ENCODE data around the gene GOPC.
"Not testable (repeated sequence)": the region's sequence is repeated elsewhere in the genome, so short reads cannot be mapped to it uniquely, and the experiment has no call there.

The GOPC gene

DNA sequence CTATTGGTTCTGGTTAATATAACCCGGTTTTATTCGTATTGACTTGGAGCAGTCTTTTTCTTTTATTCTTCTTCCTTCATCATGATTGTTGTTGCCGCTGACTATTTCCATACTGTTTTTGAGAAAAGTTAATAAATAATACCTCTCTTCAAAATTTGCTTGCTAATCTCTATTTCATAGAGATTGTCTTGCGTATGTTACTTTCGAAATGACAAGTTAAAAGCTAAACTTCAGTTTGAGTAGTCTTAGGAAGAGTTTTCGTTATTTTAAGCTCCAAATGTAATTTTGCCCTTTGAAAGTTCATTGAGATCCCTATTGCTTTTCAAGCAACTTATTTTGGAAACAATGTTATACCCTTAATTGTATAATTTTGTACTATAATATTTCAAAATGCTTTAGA lies 83.4 kb downstream of the GOPC start:
- H3K4me3 ChIP-seq (ENCODE audit: low read length): no peak overlapping the region
- no peaks in the 10 kb centered on the region for H4K20me1 ChIP-seq (ENCODE audit: control insufficient read depth, insufficient read depth, low read depth, low read length)
- no peak overlapping the region for H3K4me2 ChIP-seq (ENCODE audit: low read length)
- TF ChIP-seq, protein P1, sequence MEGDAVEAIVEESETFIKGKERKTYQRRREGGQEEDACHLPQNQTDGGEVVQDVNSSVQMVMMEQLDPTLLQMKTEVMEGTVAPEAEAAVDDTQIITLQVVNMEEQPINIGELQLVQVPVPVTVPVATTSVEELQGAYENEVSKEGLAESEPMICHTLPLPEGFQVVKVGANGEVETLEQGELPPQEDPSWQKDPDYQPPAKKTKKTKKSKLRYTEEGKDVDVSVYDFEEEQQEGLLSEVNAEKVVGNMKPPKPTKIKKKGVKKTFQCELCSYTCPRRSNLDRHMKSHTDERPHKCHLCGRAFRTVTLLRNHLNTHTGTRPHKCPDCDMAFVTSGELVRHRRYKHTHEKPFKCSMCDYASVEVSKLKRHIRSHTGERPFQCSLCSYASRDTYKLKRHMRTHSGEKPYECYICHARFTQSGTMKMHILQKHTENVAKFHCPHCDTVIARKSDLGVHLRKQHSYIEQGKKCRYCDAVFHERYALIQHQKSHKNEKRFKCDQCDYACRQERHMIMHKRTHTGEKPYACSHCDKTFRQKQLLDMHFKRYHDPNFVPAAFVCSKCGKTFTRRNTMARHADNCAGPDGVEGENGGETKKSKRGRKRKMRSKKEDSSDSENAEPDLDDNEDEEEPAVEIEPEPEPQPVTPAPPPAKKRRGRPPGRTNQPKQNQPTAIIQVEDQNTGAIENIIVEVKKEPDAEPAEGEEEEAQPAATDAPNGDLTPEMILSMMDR (IDR thresholded peaks at IDR 0.05; ENCODE audit: low read depth, low read length, poor library complexity, severe bottlenecking): no peak
- TF ChIP-seq EZH2phosphoT487 (IDR thresholded peaks at IDR 0.05; ENCODE audit: borderline replicate concordance, low read length): no peak
- H3K36me3 ChIP-seq (ENCODE audit: control insufficient read depth, low read length): no peaks in the 10 kb centered on the region
- H3K4me1 ChIP-seq (ENCODE audit: control insufficient read depth, low read length): no peaks in the 10 kb centered on the region
- H3K79me2 ChIP-seq (ENCODE audit: control insufficient read depth, low read length): no peaks in the 10 kb centered on the region
- H3K9me3 ChIP-seq (ENCODE audit: control insufficient read depth, insufficient read depth, low read length): no peaks in the 10 kb centered on the region
- H3F3A ChIP-seq (ENCODE audit: control insufficient read depth, insufficient read depth): no peaks in the 10 kb centered on the region
- H3K9me2 ChIP-seq (replicated peaks; ENCODE audit: control insufficient read depth, low read length): no peaks in the 10 kb centered on the region
- no peaks in the 10 kb centered on the region for H3K27me3 ChIP-seq (ENCODE audit: control insufficient read depth, low read length)
- H3K27ac ChIP-seq (ENCODE audit: low read depth, low read length): no peak overlapping the region

GRCh38 chr6:117517995-117518394 lies 84.3 kb downstream of the GOPC start:
- not testable (repeated sequence) for H3K27me3 ChIP-seq (ENCODE audit: control insufficient read depth, low read length); H4K20me1 ChIP-seq (ENCODE audit: control insufficient read depth, insufficient read depth, low read depth, low read length); H3K36me3 ChIP-seq (ENCODE audit: control insufficient read depth, low read length); H3K9me2 ChIP-seq (replicated peaks; ENCODE audit: control insufficient read depth, low read length); H3K4me2 ChIP-seq (ENCODE audit: low read length); H3F3A ChIP-seq (ENCODE audit: control insufficient read depth, insufficient read depth); H3K79me2 ChIP-seq (ENCODE audit: control insufficient read depth, low read length); H3K9me3 ChIP-seq (ENCODE audit: control insufficient read depth, insufficient read depth, low read length); H3K27ac ChIP-seq (ENCODE audit: low read depth, low read length); H3K4me1 ChIP-seq (ENCODE audit: control insufficient read depth, low read length); H3K4me3 ChIP-seq (ENCODE audit: low read length)

DNA sequence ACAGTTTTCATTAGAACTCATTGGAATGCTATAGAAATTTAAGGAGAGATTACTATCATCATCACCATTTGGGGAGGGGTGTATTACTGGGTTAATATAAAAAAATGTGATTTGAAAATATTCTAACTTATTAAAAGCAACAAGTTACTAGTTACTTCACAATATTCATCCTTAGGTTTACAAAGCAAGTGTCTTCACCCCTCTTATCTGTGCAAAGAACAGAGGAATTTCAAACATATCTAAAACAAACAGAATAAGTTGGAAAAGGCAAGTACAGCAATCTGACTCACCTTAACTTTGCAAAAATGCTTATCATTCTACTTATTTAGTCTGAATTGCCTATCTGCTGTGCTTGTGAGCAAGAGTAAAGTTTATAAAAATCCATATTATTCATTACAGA lies 87.0 kb downstream of the GOPC start:
- TF ChIP-seq, protein P1 (IDR thresholded peaks at IDR 0.05; ENCODE audit: low read depth, low read length, poor library complexity, severe bottlenecking): no peak
- no peak for TF ChIP-seq EZH2phosphoT487 (IDR thresholded peaks at IDR 0.05; ENCODE audit: borderline replicate concordance, low read length)
- Histone ChIP-seq H3K9me3 (ENCODE audit: control insufficient read depth, insufficient read depth, low read length) (no peaks in the 10 kb centered on the region), H3K4me2 (ENCODE audit: low read length) (no peak overlapping the region), H3K27ac (ENCODE audit: low read depth, low read length) (no peak overlapping the region), H3K36me3 (ENCODE audit: control insufficient read depth, low read length) (no peaks in the 10 kb centered on the region), H3K79me2 (ENCODE audit: control insufficient read depth, low read length) (no peaks in the 10 kb centered on the region), H3K27me3 (ENCODE audit: control insufficient read depth, low read length) (no peaks in the 10 kb centered on the region), H4K20me1 (ENCODE audit: control insufficient read depth, insufficient read depth, low read depth, low read length) (no peaks in the 10 kb centered on the region), H3K4me1 (ENCODE audit: control insufficient read depth, low read length) (no peaks in the 10 kb centered on the region), H3F3A (ENCODE audit: control insufficient read depth, insufficient read depth) (no peaks in the 10 kb centered on the region), H3K4me3 (ENCODE audit: low read length) (no peak overlapping the region), H3K9me2 (replicated peaks; ENCODE audit: control insufficient read depth, low read length) (no peaks in the 10 kb centered on the region)

- no peak overlapping the region for H3K4me3 ChIP-seq (ENCODE audit: low read length)
- H3K36me3 ChIP-seq (ENCODE audit: control insufficient read depth, low read length): no peaks in the 10 kb centered on the region
- H3F3A ChIP-seq (ENCODE audit: control insufficient read depth, insufficient read depth): no peaks in the 10 kb centered on the region
- no peak overlapping the region for H3K27ac ChIP-seq (ENCODE audit: low read depth, low read length)
- H3K9me2 ChIP-seq (replicated peaks; ENCODE audit: control insufficient read depth, low read length): no peaks in the 10 kb centered on the region
- no peaks in the 10 kb centered on the region for H3K79me2 ChIP-seq (ENCODE audit: control insufficient read depth, low read length)
- H3K4me2 ChIP-seq (ENCODE audit: low read length): no peak overlapping the region
- TF ChIP-seq, protein P1 (IDR thresholded peaks at IDR 0.05; ENCODE audit: low read depth, low read length, poor library complexity, severe bottlenecking): no peak
- TF ChIP-seq EZH2phosphoT487 (IDR thresholded peaks at IDR 0.05; ENCODE audit: borderline replicate concordance, low read length): no peak
- no peaks in the 10 kb centered on the region for H4K20me1 ChIP-seq (ENCODE audit: control insufficient read depth, insufficient read depth, low read depth, low read length)
- H3K9me3 ChIP-seq (ENCODE audit: control insufficient read depth, insufficient read depth, low read length): no peaks in the 10 kb centered on the region
- H3K27me3 ChIP-seq (ENCODE audit: control insufficient read depth, low read length): no peaks in the 10 kb centered on the region
- no peaks in the 10 kb centered on the region for H3K4me1 ChIP-seq (ENCODE audit: control insufficient read depth, low read length)
Observed at GRCh38 chr6:117514655-117515054, 87.7 kb downstream of the GOPC start.
